Erythroblast (primary cell): ENCODE data around the gene FABP1.

Source experiments
- GATA1 ChIP-seq: IDR thresholded peaks from 2 replicates; pipeline ENCODE4 v1.6.1; 2011; ENCODE audit warnings: low read depth, mild to moderate bottlenecking, control low read depth, low read length, moderate library complexity
- POLR2A ChIP-seq: IDR thresholded peaks from 2 replicates; pipeline ENCODE4 v1.6.1; 2011; ENCODE audit warnings: mild to moderate bottlenecking, low read length

DNA sequence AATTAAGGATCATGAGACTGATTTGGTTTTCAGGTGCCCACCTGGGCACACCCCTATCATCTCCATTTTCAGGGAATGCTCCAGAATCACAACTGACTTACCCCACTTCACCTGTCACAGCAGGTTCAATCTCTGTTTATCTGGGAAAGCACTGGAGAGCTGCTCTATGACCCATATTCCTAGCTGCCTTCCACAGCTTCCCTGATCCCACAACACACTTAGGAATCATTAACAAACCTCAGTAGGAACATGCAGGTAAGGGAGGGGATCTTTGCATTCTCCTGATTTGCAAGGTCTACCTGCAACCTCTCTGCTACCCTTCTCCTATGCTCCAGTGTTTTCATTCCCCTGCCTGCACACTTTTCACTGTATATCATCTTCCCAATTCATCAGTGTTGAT, 18.7 kb upstream of the FABP1 start:
- no peak for TF ChIP-seq POLR2A
- TF ChIP-seq GATA1: no peak
